Breast epithelium (tissue), 3 donors: ENCODE measurements around the gene C2CD4D.

Experiments
- POLR2AphosphoS5 ChIP-seq, 3 donors: sonication (generic); formaldehyde crosslinking; IDR thresholded peaks; one replicate each; pipeline ENCODE4 v1.6.1; 2017; ENCODE audit warnings: antibody characterized with exemption in 3 of 3
- TF ChIP-seq, protein P1 (sequence below), 3 donors: fragments of 450-650 bp; IDR thresholded peaks; one replicate each; pipeline ENCODE4 v1.5.1; 2016 to 2017; ENCODE audit warnings: antibody characterized with exemption in 3 of 3, mild to moderate bottlenecking in 3 of 3, moderate library complexity in 3 of 3

DNA sequence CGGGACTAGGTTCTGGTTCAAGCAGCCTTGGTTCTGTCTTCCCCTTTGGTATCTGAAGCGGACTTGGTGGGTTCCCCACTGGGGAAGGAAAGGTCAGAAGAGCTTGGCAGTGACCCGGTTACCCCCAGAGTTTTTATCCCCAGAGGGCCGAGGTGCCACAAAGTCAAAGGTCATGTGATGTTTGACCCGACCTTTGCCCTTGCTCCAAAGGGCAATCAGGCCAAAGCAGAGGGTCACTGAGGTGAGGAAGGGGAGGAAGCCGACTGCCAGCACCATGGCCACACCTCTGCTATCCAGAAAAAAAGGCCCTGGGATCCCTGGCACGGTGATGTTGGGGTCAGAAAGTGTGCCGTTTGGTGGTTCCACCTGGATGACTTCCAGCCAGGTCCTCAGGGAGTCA lies 38.8 kb downstream of the C2CD4D start:
- TF ChIP-seq, protein P1, sequence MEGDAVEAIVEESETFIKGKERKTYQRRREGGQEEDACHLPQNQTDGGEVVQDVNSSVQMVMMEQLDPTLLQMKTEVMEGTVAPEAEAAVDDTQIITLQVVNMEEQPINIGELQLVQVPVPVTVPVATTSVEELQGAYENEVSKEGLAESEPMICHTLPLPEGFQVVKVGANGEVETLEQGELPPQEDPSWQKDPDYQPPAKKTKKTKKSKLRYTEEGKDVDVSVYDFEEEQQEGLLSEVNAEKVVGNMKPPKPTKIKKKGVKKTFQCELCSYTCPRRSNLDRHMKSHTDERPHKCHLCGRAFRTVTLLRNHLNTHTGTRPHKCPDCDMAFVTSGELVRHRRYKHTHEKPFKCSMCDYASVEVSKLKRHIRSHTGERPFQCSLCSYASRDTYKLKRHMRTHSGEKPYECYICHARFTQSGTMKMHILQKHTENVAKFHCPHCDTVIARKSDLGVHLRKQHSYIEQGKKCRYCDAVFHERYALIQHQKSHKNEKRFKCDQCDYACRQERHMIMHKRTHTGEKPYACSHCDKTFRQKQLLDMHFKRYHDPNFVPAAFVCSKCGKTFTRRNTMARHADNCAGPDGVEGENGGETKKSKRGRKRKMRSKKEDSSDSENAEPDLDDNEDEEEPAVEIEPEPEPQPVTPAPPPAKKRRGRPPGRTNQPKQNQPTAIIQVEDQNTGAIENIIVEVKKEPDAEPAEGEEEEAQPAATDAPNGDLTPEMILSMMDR (IDR thresholded peaks at IDR 0.05), result no peak
- no peak for TF ChIP-seq POLR2AphosphoS5 (IDR thresholded peaks at IDR 0.05)
